ENCODE data around the gene ZNF561. TPM values are rescaled to one million over a fixed set of nuclear protein-coding genes. Genes with fewer than 3 reads are reported as not detected.
A peak's percentile ranks its signal among the peaks of the same experiment; 100 is the strongest.
"Not testable (repeated sequence)": the region's sequence is repeated elsewhere in the genome, so short reads cannot be mapped to it uniquely, and the experiment has no call there.

Gene ZNF561
- polyA plus RNA-seq (2013, experiment 1 of 4), result 48.3 TPM
- 46.5 TPM for polyA plus RNA-seq (2013, experiment 2 of 4)
- 36.3 TPM for polyA plus RNA-seq (2013, experiment 3 of 4)
- polyA plus RNA-seq (2013, experiment 4 of 4), result 48.7 TPM

DNA sequence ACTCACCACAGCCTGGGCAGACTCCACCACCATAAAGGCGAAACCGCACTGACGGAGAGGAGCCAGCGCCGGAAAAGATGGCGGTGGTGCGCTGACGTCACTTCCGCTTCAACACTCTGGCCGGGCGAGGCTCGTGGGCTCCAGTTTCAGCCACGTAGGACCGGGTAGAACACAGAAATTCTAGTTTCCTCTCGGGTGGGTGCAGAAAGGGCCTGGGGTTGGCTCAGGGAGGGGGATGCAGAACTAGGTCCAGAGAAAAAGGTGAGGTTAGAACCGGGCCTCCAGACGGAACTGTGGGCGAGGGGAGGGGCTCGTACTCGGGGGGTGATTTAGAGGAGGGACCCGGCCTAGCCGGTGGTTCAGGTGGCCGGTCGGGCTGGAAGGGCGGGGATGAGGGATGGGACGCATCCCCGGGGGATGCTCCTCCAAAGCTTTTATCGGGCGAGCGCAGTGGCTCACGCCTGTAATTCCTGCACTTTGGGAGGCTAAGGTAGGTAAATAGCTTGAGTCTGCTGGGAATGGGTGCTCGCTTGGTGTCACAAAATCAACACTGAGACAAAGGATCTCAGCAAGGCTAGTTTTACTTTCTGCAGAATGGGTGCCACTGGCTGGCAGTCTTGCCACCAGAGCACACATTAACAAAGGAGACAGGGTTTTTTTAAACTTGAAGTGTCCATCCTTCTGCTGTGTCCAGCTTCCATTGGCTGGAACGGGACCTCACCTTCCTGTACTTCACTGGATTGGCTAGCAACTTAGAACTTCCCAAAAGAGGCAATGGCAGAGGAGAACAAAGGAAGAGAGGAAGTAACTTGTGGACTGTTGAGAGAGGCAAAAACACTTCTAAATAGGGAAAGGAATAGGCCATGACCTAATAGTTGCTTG, at the start of gene ZNF561:
ZNF561 (minus strand) TSS at position 77 of the 882 bp plus-strand sequence. CDS start 1,776 bp downstream, outside the sequence.
- Histone ChIP-seq H3K36me3 (ENCODE audit: control insufficient read depth, insufficient read depth, low read length) (peaks cover 20% of the 10 kb centered on the region), H3K4me1 (ENCODE audit: control insufficient read depth, insufficient read depth, low read length) (peaks cover 5% of the 10 kb centered on the region), H3K27ac (ENCODE audit: insufficient read depth, low read depth, low read length, poor library complexity, severe bottlenecking) (peak within 1 kb of the TSS; percentile 97), H3K27me3 (ENCODE audit: control insufficient read depth, insufficient read depth, low read length, poor library complexity, severe bottlenecking) (no peaks in the 10 kb centered on the region), H3K4me3 (ENCODE audit: insufficient read depth, low read depth, low read length) (peak within 1 kb of the TSS; percentile 67), H3K9me3 (ENCODE audit: control insufficient read depth, low read length) (no peaks in the 10 kb centered on the region)
- 4 to 8% methylated on average over 33 of the region's 33 CpGs for WGBS, 2 experiments

GRCh38 chr19:9668544-9668943, 47.5 kb upstream of the ZNF561 start:
- no peaks in the 10 kb centered on the region for H3K4me1 ChIP-seq (ENCODE audit: control insufficient read depth, insufficient read depth, low read length)
- no peaks in the 10 kb centered on the region for H3K27me3 ChIP-seq (ENCODE audit: control insufficient read depth, insufficient read depth, low read length, poor library complexity, severe bottlenecking)
- WGBS, 2 experiments, result 93 to 95% methylated on average over 2 of the region's 2 CpGs
- H3K9me3 ChIP-seq (ENCODE audit: control insufficient read depth, low read length), result peaks cover 2% of the 10 kb centered on the region
- peaks cover 22% of the 10 kb centered on the region for H3K36me3 ChIP-seq (ENCODE audit: control insufficient read depth, insufficient read depth, low read length)
- no peak overlapping the region for H3K4me3 ChIP-seq (ENCODE audit: insufficient read depth, low read depth, low read length)
- H3K27ac ChIP-seq (ENCODE audit: insufficient read depth, low read depth, low read length, poor library complexity, severe bottlenecking), result no peak overlapping the region

DNA sequence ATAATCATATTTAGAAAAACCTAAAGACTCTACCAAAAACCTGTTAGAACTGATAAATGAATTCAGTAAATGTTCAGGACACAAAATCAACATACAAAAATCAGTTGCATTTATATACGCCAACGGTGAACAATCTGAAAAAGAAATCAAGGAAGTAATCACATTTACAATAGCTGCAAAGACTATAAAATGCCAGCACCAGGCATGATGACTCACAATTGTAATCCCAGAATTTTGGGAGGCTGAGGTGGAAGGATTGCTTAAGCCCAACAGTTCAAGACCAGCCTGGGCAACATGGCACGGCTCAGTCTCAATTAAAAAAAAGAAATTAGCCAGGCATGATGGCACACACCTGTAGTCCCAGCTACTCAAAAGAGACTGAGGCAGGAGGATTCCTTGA, 46.9 kb upstream of the ZNF561 start:
- 93 to 97% methylated on average over 3 of the region's 3 CpGs for WGBS, 2 experiments
- Histone ChIP-seq H3K36me3 (ENCODE audit: control insufficient read depth, insufficient read depth, low read length) (peaks cover 17% of the 10 kb centered on the region), H3K27ac (ENCODE audit: insufficient read depth, low read depth, low read length, poor library complexity, severe bottlenecking) (no peak overlapping the region), H3K27me3 (ENCODE audit: control insufficient read depth, insufficient read depth, low read length, poor library complexity, severe bottlenecking) (no peaks in the 10 kb centered on the region), H3K9me3 (ENCODE audit: control insufficient read depth, low read length) (peaks cover 2% of the 10 kb centered on the region), H3K4me1 (ENCODE audit: control insufficient read depth, insufficient read depth, low read length) (no peaks in the 10 kb centered on the region), H3K4me3 (ENCODE audit: insufficient read depth, low read depth, low read length) (no peak overlapping the region)

GRCh38 chr19:9658769-9659168, 37.7 kb upstream of the ZNF561 start:
- Histone ChIP-seq H3K27me3 (ENCODE audit: control insufficient read depth, insufficient read depth, low read length, poor library complexity, severe bottlenecking) (no peaks in the 10 kb centered on the region), H3K4me1 (ENCODE audit: control insufficient read depth, insufficient read depth, low read length) (no peaks in the 10 kb centered on the region), H3K27ac (ENCODE audit: insufficient read depth, low read depth, low read length, poor library complexity, severe bottlenecking) (no peak overlapping the region), H3K36me3 (ENCODE audit: control insufficient read depth, insufficient read depth, low read length) (peaks cover 24% of the 10 kb centered on the region), H3K4me3 (ENCODE audit: insufficient read depth, low read depth, low read length) (no peak overlapping the region), H3K9me3 (ENCODE audit: control insufficient read depth, low read length) (no peaks in the 10 kb centered on the region)
- 92 to 98% methylated on average over 2 of the region's 2 CpGs for WGBS, 2 experiments

DNA sequence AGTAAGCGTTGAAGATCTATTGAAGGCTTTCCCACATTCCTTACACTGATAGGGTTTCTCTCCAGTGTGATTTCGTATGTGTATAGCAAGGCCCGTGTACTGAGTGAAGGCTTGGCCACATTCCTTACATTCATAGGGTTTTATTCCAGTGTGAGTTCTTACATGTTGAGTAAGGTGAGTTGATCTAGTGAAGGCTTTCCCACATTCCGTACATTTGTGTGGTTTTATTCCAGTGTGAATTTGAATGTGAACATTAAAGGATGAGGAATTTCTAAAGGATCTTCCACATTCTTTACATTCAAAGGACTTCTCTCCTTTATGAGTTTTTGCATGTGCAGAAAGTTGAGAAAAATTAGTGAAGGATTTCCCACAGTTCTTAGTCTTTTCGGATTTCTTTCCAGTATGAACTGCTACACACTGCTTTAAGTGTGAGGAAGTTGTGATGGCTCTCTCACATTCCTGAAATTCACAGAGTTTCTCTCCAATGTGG, 32.1 kb upstream of the ZNF561 start:
- not testable (repeated sequence) for H3K27me3 ChIP-seq (ENCODE audit: control insufficient read depth, insufficient read depth, low read length, poor library complexity, severe bottlenecking); H3K4me1 ChIP-seq (ENCODE audit: control insufficient read depth, insufficient read depth, low read length); H3K4me3 ChIP-seq (ENCODE audit: insufficient read depth, low read depth, low read length); H3K27ac ChIP-seq (ENCODE audit: insufficient read depth, low read depth, low read length, poor library complexity, severe bottlenecking); H3K9me3 ChIP-seq (ENCODE audit: control insufficient read depth, low read length)
- H3K36me3 ChIP-seq (ENCODE audit: control insufficient read depth, insufficient read depth, low read length), result peaks cover 57% of the 10 kb centered on the region
- 96 to 100% methylated on average over 1 to 3 of the region's 5 CpGs for WGBS, 2 experiments

DNA sequence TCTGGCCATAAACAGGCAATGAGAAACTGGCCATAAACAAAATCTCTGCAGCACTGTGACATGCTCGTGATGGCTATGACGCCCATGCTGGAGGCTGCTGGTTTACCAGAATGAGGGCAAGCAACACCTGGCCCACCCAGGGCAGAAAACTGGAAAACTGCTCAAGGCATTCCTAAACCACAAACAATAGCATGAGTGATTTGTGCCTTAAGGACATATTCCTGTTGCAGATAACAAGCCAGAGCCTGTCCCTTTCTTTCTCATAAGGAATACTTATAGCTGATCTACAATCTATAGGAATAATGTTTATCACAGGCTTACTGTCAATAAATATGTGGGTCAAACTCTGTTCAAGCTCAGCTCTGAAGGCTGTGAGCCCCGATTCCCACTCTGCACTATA, 30.4 kb upstream of the ZNF561 start:
- H3K27me3 ChIP-seq (ENCODE audit: control insufficient read depth, insufficient read depth, low read length, poor library complexity, severe bottlenecking); H3K4me3 ChIP-seq (ENCODE audit: insufficient read depth, low read depth, low read length); H3K9me3 ChIP-seq (ENCODE audit: control insufficient read depth, low read length); H3K27ac ChIP-seq (ENCODE audit: insufficient read depth, low read depth, low read length, poor library complexity, severe bottlenecking); H3K4me1 ChIP-seq (ENCODE audit: control insufficient read depth, insufficient read depth, low read length): not testable (repeated sequence)
- peaks cover 63% of the 10 kb centered on the region for H3K36me3 ChIP-seq (ENCODE audit: control insufficient read depth, insufficient read depth, low read length)
- WGBS, 2 experiments, result 95 to 96% methylated on average over 3 of the region's 3 CpGs

DNA sequence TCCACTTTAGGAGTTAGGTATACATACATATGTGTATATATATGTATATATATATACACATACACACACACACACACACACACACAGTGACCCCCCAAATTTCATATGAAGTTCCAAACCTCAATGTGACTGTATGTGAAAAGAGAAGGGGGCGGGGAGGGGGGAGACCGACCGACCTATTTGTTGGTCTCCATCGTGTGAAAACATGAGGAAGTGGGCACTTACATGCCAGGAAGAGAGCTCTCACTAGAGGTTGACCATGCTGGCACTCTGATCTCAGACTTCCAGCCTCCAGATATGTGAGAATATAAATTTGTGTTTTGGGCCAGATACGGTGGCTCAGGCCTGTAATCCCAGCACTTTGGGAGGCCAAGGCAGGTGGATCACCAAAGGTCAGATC, 29.3 kb upstream of the ZNF561 start:
- H3K4me1 ChIP-seq (ENCODE audit: control insufficient read depth, insufficient read depth, low read length), result no peaks in the 10 kb centered on the region
- peaks cover 58% of the 10 kb centered on the region for H3K36me3 ChIP-seq (ENCODE audit: control insufficient read depth, insufficient read depth, low read length)
- H3K9me3 ChIP-seq (ENCODE audit: control insufficient read depth, low read length), result no peaks in the 10 kb centered on the region
- H3K27me3 ChIP-seq (ENCODE audit: control insufficient read depth, insufficient read depth, low read length, poor library complexity, severe bottlenecking), result no peaks in the 10 kb centered on the region
- H3K4me3 ChIP-seq (ENCODE audit: insufficient read depth, low read depth, low read length), result no peak overlapping the region
- WGBS, 2 experiments, result 91 to 96% methylated on average over 5 of the region's 5 CpGs
- no peak overlapping the region for H3K27ac ChIP-seq (ENCODE audit: insufficient read depth, low read depth, low read length, poor library complexity, severe bottlenecking)

GRCh38 chr19:9645472-9645871, 24.4 kb upstream of the ZNF561 start:
- WGBS, 2 experiments, result no CpG with 5 or more reads among the region's 1 CpG
- peaks cover 18% of the 10 kb centered on the region for H3K36me3 ChIP-seq (ENCODE audit: control insufficient read depth, insufficient read depth, low read length)
- no peak overlapping the region for H3K27ac ChIP-seq (ENCODE audit: insufficient read depth, low read depth, low read length, poor library complexity, severe bottlenecking)

GRCh38 chr19:9644472-9644871, 23.4 kb upstream of the ZNF561 start:
- no peaks in the 10 kb centered on the region for H3K27me3 ChIP-seq (ENCODE audit: control insufficient read depth, insufficient read depth, low read length, poor library complexity, severe bottlenecking)
- peaks cover 18% of the 10 kb centered on the region for H3K36me3 ChIP-seq (ENCODE audit: control insufficient read depth, insufficient read depth, low read length)
- no peak overlapping the region for H3K27ac ChIP-seq (ENCODE audit: insufficient read depth, low read depth, low read length, poor library complexity, severe bottlenecking)
- H3K4me3 ChIP-seq (ENCODE audit: insufficient read depth, low read depth, low read length), result no peak overlapping the region
- H3K4me1 ChIP-seq (ENCODE audit: control insufficient read depth, insufficient read depth, low read length), result no peaks in the 10 kb centered on the region
- WGBS, 2 experiments, result 89 to 90% methylated on average over 4 of the region's 4 CpGs
- H3K9me3 ChIP-seq (ENCODE audit: control insufficient read depth, low read length), result no peaks in the 10 kb centered on the region

More at GRCh38 chr19:9645472-9645871, 24.4 kb upstream of the ZNF561 start:
- no peaks in the 10 kb centered on the region for H3K4me1 ChIP-seq (ENCODE audit: control insufficient read depth, insufficient read depth, low read length)
- H3K4me3 ChIP-seq (ENCODE audit: insufficient read depth, low read depth, low read length), result no peak overlapping the region
- no peaks in the 10 kb centered on the region for H3K27me3 ChIP-seq (ENCODE audit: control insufficient read depth, insufficient read depth, low read length, poor library complexity, severe bottlenecking)
- no peaks in the 10 kb centered on the region for H3K9me3 ChIP-seq (ENCODE audit: control insufficient read depth, low read length)

DNA sequence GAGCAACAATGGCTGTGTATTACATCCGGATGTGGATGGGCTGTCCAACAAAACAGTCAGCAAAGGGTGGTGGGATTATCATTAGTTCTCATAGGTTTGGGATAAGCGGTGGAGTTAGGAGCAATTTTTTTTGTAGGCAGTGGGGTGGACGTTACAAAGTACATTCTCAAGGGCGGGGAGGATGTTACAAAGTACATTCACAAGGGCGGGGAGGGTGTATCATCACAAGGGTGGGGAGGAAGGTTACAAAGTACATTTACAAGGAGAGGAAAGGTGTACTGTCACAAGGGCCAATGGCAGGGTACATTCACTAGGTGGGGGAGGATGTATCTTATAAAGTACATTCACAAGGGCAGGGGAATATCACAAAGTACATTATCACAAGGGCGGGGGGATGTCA, 20.8 kb upstream of the ZNF561 start:
- Histone ChIP-seq H3K4me1 (ENCODE audit: control insufficient read depth, insufficient read depth, low read length) (no peaks in the 10 kb centered on the region), H3K4me3 (ENCODE audit: insufficient read depth, low read depth, low read length) (no peak overlapping the region), H3K27me3 (ENCODE audit: control insufficient read depth, insufficient read depth, low read length, poor library complexity, severe bottlenecking) (no peaks in the 10 kb centered on the region), H3K9me3 (ENCODE audit: control insufficient read depth, low read length) (no peaks in the 10 kb centered on the region), H3K27ac (ENCODE audit: insufficient read depth, low read depth, low read length, poor library complexity, severe bottlenecking) (no peak overlapping the region), H3K36me3 (ENCODE audit: control insufficient read depth, insufficient read depth, low read length) (peaks cover 7% of the 10 kb centered on the region)
- 95 to 96% methylated on average over 6 of the region's 6 CpGs for WGBS, 2 experiments
